ENCODE data around the gene ABHD18.
"Not testable (repeated sequence)": the region's sequence is repeated elsewhere in the genome, so short reads cannot be mapped to it uniquely, and the experiment has no call there.

ABHD18 gene

GRCh38 chr4:127995776-127996175 lies 30.6 kb downstream of the ABHD18 start:
- DNase-seq = no peak

DNA sequence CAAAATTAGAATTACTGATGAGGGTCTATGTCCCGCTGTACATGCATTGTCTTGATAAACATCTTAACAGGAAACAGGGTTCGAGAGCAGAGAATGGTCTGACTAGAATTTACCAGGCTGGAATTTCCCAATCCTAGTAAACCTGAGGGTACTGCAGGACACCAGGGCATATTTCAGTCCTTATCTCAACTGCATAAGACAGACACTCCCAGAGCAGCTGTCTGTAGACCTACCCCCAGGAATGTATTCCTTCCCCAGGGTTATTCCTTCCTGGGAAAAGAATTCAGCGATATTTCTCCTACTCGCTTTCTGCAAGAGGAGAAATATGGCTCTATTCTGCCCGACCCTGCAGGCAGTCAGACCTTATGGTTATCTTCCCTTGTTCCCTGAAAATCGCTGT lies 31.3 kb downstream of the ABHD18 start:
- not testable (repeated sequence) for DNase-seq

GRCh38 chr4:127997534-127998388 lies 32.6 kb downstream of the ABHD18 start:
- no peak for DNase-seq

DNA sequence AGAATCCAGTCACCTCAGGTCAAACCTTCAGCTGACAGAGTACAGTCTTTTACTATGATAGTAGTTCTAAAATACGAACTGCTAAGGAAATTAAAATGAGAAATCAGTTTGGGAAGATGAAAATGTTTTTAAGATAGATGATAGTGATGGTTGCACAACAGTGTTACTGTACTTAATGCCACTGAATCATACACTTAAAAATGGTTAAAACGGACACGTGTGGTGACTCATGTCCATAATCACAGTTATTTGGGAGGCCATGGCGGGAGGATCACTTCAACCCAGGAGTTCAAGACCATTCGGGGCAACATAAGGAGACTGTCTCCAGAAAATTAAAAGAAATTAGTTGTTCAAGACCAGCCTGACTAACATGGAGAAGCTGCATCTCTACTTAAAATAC lies 41.4 kb downstream of the ABHD18 start:
- DNase-seq = no peak

- no peak for DNase-seq
These were observed 44.2 kb downstream of the ABHD18 start for GRCh38 chr4:128009428-128009827.

DNA sequence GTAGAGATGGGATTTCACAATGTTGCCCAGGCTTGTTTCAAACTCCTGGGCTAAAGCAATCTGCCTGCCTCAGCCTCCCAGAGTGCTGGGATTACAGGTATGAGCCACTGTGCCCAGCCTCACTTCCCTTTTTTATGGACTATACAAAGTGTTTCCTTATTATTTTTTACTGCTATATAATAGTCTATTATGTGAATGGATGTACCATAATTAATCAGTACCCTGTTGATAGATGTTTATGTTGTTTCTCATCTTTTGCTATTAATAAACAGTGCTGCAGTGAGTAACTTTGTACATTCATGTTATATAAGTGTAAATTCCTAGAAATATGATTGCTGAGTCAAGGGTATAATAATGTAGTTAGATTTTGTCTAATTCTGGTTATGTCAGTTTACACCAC lies 60.1 kb downstream of the ABHD18 start:
- no peak for DNase-seq

GRCh38 chr4:128029907-128030306 lies 64.7 kb downstream of the ABHD18 start:
- DNase-seq = no peak

- DNase-seq = no peak
These were observed 66.7 kb downstream of the ABHD18 start for GRCh38 chr4:128031756-128032384.

DNA sequence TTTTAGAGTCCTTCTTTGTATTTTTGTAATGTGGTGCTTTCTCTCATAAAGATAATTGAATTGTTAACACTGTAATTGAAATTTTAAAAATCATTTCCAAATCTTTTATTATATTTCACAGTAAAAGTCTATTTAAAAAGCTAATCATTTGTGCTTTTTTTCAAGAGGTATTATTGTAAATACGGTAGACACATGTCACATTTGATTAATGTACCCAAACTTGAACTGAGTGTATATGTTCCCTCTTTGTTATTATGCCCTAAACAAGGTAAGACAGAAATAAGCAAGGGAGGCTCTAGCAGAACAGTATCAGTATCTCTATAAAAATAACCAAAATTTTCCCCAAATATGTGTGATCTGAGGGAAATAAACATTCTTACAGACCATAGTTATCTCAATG lies 74.4 kb downstream of the ABHD18 start:
- no peak for DNase-seq

- not testable (repeated sequence) for DNase-seq
These were observed 81.8 kb downstream of the ABHD18 start for GRCh38 chr4:128047019-128047418.

DNA sequence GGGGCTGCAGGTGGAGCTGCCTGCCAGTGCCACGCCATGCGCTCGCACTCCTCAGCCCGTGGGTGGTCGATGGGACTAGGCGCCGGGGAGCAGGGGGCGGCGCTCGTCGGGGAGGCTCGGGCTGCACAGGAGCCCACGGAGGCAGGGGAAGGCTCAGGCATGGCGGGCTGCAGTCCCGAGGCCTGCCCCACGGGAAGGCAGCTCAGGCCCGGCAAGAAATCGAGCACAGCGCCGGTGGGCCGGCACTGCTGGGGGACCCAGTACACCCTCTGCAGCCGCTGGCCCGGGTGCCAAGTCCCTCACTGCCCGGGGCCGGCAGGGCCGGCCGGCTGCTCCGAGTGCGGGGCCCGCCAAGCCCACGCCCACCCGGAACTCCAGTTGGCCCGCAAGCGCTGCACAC lies 82.3 kb downstream of the ABHD18 start:
- DNase-seq = not testable (repeated sequence)

- peak; percentile 46 for DNase-seq
These were observed 86.0 kb downstream of the ABHD18 start for GRCh38 chr4:128051229-128051628.

DNA sequence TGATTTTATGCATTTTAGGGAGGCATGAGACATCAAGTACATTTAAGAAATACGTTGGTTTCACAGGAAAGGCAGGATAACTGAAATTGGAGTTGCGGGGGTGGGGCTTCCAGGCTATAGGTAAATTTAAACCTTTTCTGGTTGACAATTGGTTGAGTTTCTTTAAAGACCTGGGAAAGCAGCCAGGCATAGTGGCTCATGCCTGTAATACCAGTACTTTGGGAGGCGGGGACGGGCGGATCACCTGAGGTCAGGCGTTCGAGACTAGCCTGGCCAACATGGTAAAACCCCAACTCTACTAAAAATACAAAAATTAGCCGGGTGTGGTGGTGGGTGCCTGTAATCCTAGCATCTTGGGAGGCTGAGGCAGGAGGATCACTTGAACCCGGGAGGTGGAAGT lies 89.7 kb downstream of the ABHD18 start:
- DNase-seq = not testable (repeated sequence)

DNA sequence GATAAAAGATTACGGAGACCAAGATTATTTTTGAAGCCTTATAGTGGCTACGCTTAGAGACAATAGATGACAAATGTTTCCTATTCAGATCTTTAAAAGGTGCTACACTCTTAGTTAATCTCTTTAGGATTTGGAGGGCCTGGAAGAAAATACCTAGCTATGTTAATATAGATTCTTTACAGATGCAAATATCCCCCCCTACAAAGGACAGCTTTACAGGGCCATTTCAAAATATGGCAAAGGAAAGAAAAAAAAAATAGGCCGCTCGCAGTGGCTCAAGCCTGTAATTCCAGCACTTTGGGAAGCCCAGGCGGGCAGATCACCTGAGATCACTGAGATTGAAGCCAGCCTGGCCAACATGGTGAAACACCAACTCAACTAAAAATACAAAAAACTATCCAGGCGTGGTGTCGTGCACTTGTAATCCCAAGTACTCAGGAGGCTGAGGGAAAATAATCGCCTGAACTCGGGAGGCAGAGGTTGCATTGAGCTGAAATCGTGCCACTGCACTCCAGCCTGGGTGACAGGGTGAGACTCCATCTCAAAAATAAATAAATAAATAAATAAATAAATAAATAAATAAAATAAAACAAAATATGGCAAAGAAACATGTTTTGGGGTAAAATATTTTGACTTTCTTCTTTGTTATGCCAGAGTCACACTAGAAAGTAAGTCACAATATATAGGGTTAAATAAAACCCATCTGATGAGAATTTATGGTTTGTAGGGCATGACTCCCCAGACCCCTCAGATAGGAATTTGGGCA lies 90.4 kb downstream of the ABHD18 start:
- not testable (repeated sequence) for DNase-seq

DNA sequence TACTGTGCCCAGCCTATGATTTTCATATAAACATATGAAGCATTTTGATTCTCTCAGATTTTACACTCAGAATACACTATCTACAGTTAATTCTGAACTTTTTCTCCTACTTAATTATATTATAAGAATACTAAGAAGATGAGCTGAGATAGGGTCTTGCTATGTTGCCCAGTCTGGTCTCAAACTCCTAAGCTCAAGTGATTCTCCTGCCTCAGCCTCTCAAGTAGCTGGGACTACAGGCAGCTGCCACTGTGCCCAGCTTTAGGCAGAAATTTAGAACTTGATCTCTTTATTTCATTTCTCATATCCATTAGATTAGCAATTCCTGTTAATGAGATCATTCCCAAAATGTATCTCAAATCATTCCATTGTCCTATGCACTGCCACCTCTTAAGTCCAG lies 91.2 kb downstream of the ABHD18 start:
- DNase-seq = no peak

DNA sequence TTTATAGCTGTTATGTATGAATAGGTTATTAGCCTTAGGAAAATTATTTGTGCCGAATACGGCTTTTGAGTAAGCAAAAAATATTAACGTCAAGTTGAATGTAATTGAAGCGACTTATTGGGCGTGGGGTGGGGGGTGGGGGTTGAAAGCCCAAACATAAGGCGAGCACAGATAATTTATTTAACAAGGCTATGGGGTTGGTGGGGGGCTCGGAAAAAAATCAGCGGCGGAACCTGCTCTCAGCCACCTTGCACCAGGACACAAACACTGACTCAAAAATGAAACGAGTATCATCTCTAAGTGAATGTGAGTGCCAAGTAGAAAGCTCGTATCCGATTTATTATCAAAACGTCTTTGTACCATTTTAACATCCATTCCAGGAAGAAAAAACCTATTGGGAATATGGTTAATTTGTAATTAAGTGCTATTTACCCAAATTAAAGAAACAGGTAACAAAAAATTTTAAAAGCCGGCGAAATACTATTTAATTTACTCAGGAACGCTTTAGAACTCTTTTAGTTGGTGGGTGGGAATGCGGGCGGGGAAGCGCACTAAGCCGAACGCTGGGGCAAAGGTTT lies 95.0 kb downstream of the ABHD18 start:
- no peak for DNase-seq

- DNase-seq = peak; percentile 95
These were observed 95.7 kb downstream of the ABHD18 start, which contains the start of gene LARP1B for GRCh38 chr4:128060699-128061565. LARP1B (plus strand) TSS chr4:128061312; CDS start chr4:128074952, 13,640 bp downstream.

DNA sequence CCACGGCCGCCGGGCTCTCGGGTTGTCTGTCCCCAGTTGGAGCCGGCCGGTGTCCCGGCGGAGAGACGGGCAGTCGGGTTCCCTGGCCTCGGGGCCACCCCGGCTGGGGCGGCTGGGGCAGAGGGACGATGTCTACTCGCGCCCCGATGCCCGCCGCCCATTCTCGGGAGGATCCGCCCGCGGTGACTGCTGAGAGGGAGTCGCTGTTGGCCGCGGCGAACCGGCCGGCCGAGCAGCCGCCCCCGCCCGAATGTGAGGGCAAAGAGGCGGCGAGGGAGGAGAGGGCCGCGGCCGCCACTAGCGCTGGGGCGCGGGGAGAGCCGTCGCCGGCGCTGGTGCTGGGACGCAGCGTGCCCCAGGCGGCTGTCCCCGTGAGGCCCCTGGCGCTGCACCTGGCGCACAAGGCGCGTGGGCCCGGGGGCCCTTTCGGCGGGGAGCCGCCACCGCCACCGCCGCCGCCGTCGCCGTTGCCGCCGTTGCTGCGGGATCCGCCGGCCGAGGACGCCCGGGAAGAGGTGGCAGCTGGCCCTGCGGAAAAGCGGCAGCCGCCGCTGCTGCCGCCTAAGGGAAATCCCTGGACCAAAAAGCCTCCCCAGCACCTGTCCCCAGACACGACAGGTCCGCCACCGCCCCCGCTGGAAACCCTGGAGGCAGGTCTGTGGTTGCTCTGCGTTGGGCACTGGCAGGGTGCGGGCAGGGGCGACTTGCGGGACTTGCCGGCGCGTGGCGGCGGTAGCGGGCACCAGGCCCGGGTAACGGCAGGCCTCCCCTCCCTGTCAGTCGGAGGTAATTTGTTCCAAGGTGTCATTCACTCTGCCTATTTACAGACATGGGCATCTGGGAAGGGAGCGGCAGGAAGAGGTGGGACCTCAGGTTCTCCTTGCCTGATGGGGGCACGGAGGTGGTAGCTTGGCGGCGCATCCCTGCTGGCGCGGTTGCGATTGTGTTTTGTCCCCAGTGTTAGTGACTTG lies 96.6 kb downstream of the ABHD18 start:
- DNase-seq = peak; percentile 66

DNA sequence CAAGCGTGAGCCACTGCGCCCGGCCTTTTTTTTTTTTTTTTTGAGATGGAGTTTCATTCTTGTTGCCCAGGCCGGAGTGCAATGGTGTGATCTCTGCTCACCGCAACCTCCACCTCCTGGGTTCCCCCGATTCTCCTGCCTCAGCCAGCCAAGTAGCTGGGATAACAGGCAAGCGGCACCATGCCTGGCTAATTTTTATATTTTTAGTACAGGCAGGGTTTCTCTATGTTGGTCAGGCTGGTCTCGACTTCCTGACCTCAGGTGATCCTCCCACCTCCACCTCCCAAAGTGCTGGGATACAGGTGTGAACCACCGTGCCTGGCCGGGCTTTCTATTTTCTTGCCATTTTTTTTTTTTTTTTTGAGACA lies 101.2 kb downstream of the ABHD18 start:
- DNase-seq = not testable (repeated sequence)

- DNase-seq = peak; percentile 64
These were observed 103.7 kb downstream of the ABHD18 start for GRCh38 chr4:128068918-128069317.

DNA sequence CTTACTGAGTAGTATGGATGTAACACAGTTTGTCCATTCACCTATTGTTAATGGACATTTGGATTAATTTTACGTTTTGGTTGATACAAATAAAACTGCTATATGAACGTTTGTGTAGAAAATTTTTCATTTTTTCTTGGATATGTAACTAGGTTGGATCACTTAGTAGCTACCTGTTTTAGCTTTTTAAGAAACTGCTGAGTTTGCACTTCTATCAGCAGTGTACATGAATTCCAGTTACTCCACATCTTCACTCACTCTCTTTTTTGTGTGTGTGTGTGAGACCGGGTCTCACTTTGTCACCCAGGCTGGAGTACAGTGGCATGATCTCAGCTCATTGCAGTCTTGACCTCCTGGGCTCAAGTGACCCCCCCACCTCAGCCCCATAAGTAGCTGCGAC lies 111.3 kb downstream of the ABHD18 start:
- DNase-seq = no peak
